KBM-7 (cell line): Measurements from ENCODE around the gene CRPPA.
"Not testable (repeated sequence)": the region's sequence is repeated elsewhere in the genome, so short reads cannot be mapped to it uniquely, and the experiment has no call there.

Source experiments
- DNase-seq: peaks from one replicate; pipeline ENCODE4 v3.0.0-alpha.2; 2015
- in situ Hi-C: fragments of 300-500 bp; cut with MboI; formaldehyde crosslinking; loops from 2 replicates; pipeline ENCODE4 v1.14.3; 2020; ENCODE audit warnings: low sequenced_read_pairs, low pct_unique_long_range_greater_than_20kb, mixed read lengths

The CRPPA gene

DNA sequence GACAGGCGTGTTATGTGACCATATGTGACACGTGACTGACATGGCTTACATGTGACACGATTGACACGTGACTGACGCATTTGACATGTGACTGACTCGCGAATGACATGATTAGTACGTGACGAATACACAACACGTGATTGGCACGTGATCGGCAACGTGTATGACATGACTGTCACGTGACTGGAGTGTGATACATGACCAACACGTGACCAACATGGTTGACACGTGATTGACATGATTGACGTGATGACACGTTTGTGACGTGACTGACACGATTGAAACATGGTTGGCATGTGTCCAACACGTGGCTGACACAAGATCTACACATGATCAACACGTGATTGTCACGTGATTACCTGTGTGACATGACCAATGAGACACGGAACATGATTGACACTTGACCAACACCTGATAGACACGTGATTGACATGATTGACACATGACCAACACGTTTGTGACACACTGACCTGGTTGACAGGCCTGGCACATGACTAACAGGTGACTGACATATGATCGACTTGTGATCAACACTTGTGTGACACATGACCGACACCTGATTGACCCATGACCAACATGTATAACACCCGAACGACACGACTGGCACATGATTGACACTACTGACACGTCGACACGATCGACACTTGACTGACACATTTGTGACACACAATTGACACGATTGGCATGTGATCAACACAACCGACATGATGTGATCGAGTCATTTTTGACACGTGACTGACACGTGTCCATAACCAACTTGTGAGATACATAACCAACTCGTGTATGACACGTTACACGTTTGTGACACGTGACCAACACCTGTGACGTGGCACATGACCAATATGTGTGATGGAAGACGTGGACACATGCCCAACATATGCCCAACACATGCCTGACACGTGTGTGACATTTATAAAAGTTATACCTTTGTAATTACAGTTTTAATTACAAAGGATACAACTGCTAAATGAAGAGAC, 21.1 kb downstream of the CRPPA start:
- in situ Hi-C loops, result no loop called here
- DNase-seq, result no peak

DNA sequence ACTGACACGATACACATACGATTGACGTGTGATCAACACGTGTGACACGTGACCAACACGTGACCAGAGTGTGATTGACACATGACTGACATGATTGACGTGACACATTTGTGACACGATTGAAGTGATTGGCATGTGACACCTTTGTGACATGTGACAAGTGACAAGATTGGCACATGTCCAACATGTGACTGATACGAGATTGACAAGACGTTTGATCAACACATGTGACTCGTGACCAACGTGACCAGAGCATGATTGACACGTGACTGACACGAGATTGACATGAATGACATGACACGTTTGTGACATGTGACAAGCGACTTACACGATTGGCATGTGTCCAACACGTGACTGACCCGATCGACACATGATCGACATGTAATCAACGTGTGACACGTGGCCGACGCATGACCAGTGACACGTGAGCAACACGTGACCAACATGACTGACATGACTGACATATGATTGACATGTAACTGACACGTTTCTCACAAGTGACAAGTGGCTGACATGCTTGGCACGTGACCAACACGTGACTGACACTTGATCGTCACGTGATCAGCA, 22.0 kb downstream of the CRPPA start:
- DNase-seq, result no peak
- in situ Hi-C loops, result no loop called here

DNA sequence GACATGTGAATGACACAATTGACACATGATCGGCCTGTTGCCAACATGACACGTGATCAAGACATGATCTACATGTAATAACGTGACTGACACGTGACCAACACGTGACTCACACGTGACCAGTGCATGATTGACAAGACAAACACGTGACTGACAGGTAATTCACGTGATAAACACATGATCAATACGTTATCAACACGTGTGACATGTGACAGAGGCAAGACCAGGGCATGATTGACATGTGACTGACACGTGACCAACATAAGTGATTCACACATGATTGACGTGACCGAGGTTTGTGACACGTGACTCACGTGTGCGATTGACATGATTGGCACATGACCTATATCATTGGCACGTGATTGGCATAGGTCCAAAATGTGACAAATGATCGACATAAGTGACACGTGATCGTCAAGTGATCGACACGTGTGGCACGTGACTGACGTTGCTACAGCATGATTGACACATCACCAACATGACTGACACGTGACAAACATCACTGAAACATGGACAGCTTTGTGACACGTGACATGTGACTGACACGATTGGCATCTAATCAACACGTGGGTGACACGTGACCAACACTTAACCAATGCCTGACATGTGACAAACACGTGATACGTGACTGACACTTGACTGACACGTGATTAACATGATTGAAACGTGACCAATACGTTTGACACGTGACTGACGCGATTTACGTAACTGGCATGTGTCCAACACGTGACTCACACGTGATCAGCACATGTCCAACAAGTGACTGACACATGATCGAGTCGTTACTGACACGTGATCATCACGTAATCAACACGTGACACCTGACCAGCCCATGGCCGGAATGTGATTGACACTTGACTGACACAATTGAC, 23.0 kb downstream of the CRPPA start:
- DNase-seq, result no peak
- in situ Hi-C loops, result no loop called here

DNA sequence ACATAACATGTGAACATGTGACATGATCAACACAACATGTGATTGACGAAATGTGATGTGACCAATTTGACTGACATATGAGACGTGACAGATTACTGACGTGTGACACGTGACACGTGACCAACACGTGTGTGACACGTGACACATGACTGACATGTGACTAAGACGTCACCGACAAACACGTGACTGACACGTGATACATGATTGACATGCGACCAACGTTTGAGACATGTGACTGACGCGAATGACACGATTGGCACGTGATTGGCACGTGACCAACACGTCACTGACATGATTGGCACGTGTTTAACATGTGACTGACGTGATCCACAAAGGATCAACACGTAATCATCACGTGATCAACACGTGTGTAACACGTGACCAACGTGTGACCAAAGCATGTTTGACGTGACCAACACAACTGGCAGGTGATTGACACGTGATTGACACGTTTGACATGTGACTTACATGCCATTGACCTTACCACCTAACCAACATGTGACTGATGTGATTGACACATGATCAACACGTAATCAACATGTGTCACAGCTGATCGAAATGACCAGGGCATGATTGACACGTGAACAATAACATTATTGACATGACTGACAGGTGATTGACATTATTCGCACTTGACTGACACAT, 23.7 kb downstream of the CRPPA start:
- in situ Hi-C loops, result no loop called here

DNA sequence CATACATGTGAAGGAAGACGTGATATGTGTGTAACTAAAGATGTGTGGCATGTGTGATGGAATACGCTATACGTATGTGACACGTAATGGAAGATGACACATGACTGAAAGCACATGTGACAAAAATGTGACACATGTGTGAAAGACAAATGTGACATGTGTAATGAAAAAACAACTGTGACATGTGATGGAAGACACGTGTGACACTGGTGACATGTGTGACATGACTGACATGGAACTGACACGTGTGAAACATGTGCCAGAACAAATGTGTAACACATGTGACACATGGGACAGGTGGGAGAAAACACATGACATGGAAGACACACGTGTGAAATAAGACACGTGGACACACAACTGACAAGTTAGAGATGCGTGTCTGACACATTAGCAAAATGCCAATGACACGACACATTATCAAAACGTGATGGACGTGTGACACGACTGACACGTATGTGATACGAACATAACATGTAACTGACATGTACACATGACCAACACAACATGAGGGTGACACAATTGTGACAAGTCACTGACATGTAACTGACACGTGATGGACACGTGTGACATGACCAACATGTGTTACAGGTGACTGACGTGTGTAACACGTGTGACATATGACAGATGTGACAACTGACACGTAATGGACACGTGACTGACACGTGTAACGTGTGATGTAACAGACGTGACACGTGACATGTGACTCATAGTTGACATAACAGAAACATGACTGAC, 24.4 kb downstream of the CRPPA start:
- DNase-seq, result no peak
- in situ Hi-C loops, result no loop called here

More for the DNA sequence above, 23.7 kb downstream of the CRPPA start:
- no peak for DNase-seq

DNA sequence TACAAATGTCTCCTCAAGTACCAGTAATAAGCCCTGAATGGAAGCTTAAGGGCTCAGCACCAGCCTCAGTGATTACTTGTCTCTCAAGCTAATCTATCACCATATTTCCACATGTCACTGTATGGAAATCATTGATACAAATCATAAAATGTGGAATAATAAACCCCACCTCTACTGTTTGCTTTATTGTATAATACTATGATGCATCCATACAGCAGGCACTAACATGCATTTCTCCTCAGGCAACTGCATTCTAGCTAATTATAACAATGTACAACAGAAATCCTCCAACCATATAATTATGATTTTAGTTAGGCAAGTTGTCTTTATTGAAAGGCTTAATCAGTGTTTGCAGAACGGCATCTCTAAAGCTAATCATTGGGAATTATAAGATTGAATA, 26.2 kb downstream of the CRPPA start:
- in situ Hi-C loops, result no loop called here
- DNase-seq, result no peak

DNA sequence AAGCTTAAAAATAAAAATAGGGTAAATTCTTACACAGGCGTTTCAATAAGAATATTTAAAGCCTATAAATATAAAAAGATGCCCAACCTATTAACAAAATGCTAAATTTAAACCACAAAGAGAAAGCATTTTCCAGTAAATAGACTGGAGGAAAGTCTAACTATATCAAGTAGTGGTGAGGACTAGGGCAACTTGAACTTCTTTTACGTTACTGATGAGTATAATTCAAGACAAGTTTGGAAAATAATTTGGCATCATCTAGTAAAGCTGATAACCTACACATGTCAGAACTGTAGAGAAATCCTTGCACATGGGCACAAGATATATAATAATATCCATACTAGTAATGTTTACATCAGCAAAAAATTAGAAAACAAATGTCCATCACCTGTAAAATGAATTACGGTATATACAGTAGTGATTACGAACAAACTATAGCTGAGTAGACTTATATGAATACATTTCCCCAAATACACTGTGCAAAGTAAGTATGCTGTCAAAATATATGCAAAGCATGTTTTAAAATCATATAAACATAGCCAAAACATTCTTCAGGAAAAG, 27.4 kb downstream of the CRPPA start:
- DNase-seq, result no peak
- in situ Hi-C loops, result no loop called here

DNA sequence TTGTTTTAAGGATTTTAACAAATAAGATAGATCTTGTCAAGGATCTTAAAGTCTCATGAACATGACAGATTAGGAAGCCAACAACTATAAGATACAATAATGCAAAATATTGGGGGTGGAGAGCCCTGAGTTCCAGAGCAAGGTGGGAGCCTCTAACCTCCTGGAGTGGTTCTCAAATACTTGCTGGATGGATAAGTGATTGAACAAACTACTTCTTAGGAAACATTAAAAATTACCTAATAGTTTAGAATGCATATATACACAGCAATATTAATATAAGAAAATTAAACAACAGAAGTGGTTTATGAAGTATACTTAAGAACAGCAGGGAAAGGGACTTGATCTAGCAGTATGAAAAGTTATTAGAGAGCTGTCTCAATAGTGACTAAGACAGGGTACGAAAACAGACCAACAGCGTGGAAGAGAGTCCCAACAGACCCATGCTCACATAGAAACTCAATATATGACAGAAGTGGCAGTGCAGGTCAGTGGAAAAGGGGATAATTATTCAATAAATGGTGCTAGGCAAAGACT, 28.3 kb downstream of the CRPPA start:
- in situ Hi-C loops, result no loop called here
- no peak for DNase-seq

DNA sequence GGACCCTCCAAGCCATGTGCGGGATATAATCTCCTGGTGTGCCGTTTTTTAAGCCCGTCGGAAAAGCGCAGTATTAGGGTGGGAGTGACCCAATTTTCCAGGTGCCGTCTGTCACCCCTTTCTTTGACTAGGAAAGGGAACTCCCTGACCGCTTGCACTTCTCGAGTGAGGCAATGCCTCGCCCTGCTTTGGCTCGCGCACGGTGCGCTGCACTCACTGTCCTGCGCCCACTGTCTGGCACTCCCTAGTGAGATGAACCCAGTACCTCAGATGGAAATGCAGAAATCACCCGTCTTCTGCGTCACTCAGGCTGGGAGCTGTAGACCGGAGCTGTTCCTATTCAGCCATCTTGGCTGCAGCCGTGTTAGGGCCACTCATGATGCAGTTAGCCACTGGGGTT, 37.6 kb downstream of the CRPPA start:
- DNase-seq, in situ Hi-C loops: not testable (repeated sequence)

DNA sequence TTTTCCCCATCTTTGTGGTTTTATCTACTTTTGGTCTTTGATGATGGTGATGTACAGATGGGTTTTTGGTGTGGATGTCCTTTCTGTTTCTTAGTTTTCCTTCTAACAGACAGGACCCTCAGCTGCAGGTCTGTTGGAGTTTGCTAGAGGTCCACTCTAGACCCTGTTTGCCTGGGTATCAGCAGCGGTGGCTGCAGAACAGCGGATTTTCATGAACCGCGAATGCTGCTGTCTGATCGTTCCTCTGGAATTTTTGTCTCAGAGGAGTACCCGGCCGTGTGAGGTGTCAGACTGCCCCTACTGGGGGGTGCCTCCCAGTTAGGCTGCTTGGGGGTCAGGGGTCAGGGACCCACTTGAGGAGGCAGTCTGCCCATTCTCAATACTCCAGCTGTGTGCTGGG, 38.2 kb downstream of the CRPPA start:
- in situ Hi-C loops, DNase-seq: not testable (repeated sequence)
